GM23338 (cell line): ENCODE measurements around the gene RHEX. TPM values are rescaled to one million over a fixed set of nuclear protein-coding genes. Genes with fewer than 3 reads are reported as not detected.
A peak's percentile ranks its signal among the peaks of the same experiment; 100 is the strongest.

Experiments
- ATAC-seq: fragments of 200-7000 bp; cut with Tn5 transposase; 3 replicates; pipeline ENCODE4 v1.9.1; 2020
- DNase-seq: peaks from one replicate; pipeline ENCODE4 v3.0.0-alpha.2; 2015; ENCODE audit warnings: low spot score
- H2AFZ ChIP-seq: fragments of 200-600 bp; sonication (generic); 2 replicates; pipeline ENCODE4 v1.8.0; 2016; ENCODE audit warnings: antibody characterized with exemption, mild to moderate bottlenecking, moderate library complexity
- H3F3A ChIP-seq: fragments of 200-600 bp; sonication (generic); replicated peaks from 2 replicates; pipeline ENCODE4 v1.8.0; 2017; ENCODE audit warnings: antibody characterized with exemption, mixed run types, low read depth
- H3K27ac ChIP-seq: fragments of 200-600 bp; sonication (generic); 2 replicates; pipeline ENCODE4 v1.6.1; 2016; ENCODE audit warnings: low read depth
- H3K27me3 ChIP-seq: fragments of 200-600 bp; sonication (generic); 2 replicates; pipeline ENCODE4 v1.8.0; 2016; ENCODE audit warnings: mild to moderate bottlenecking, mixed run types, moderate library complexity; ENCODE audit not compliant: insufficient read depth
- H3K36me3 ChIP-seq: fragments of 200-600 bp; sonication (generic); 2 replicates; pipeline ENCODE4 v1.8.0; 2016; ENCODE audit warnings: mild to moderate bottlenecking; ENCODE audit not compliant: insufficient read depth
- H3K4me1 ChIP-seq: fragments of 200-600 bp; sonication (generic); 2 replicates; pipeline ENCODE4 v1.8.0; 2016; ENCODE audit warnings: mild to moderate bottlenecking, moderate library complexity; ENCODE audit not compliant: insufficient read depth
- H3K4me2 ChIP-seq: fragments of 200-600 bp; sonication (generic); 2 replicates; pipeline ENCODE4 v1.7.1; 2017; ENCODE audit warnings: mixed run types
- H3K4me3 ChIP-seq: fragments of 200-600 bp; sonication (generic); 2 replicates; pipeline ENCODE4 v1.6.1; 2016; ENCODE audit warnings: mixed run types
- H3K79me2 ChIP-seq: fragments of 200-600 bp; sonication (generic); replicated peaks from 2 replicates; pipeline ENCODE4 v1.8.0; 2017; ENCODE audit warnings: mild to moderate bottlenecking; ENCODE audit not compliant: insufficient read depth
- H3K9me2 ChIP-seq: fragments of 200-600 bp; sonication (generic); 2 replicates; pipeline ENCODE4 v1.8.0; 2017; ENCODE audit not compliant: insufficient read depth
- H4K20me1 ChIP-seq: fragments of 200-600 bp; sonication (generic); replicated peaks from 2 replicates; pipeline ENCODE4 v1.8.0; 2017; ENCODE audit warnings: mild to moderate bottlenecking; ENCODE audit not compliant: insufficient read depth
- H3K27ac Mint-ChIP-seq: 2 replicates; pipeline ENCODE4 v1.8.0; 2020; ENCODE audit warnings: inconsistent platforms, mild to moderate bottlenecking, moderate library complexity, mixed read lengths
- H3K27me3 Mint-ChIP-seq: 3 replicates; pipeline ENCODE4 v1.8.0; 2022; ENCODE audit warnings: low read depth, mild to moderate bottlenecking, moderate library complexity, mixed read lengths, inconsistent platforms; ENCODE audit not compliant: insufficient read depth, poor library complexity
- H3K36me3 Mint-ChIP-seq: 3 replicates; pipeline ENCODE4 v1.8.0; 2021; ENCODE audit warnings: low read depth, mild to moderate bottlenecking, inconsistent platforms, moderate library complexity, mixed read lengths
- H3K4me1 Mint-ChIP-seq: 3 replicates; pipeline ENCODE4 v1.8.0; 2020; ENCODE audit warnings: mild to moderate bottlenecking, inconsistent platforms, mixed read lengths
- H3K4me3 Mint-ChIP-seq: 3 replicates; pipeline ENCODE4 v1.8.0; 2021; ENCODE audit warnings: moderate library complexity, mild to moderate bottlenecking, inconsistent platforms, mixed read lengths
- H3K9me3 Mint-ChIP-seq: 3 replicates; pipeline ENCODE4 v1.8.0; 2020; ENCODE audit warnings: moderate library complexity, mild to moderate bottlenecking, inconsistent platforms, mixed read lengths
- REST ChIP-seq: IDR thresholded peaks from one replicate; pipeline ENCODE4 v1.6.1; 2018; ENCODE audit warnings: antibody characterized with exemption; ENCODE audit not compliant: unreplicated experiment
- polyA plus RNA-seq: library from polyadenylated mRNA; unstranded; fragments of >200 nt; fragmentation: Nextera tagmentation; extraction: Ambion mirVana; gene quantifications from 2 replicates; pipeline ENCODE4 v1.2.1, GENCODE V29; 2016
- total RNA-seq: library from RNA; depleted of rRNA; stranded (reverse); fragments of >200 nt; shearing (Covaris generic); gene quantifications from 2 replicates; pipeline ENCODE4 v1.2.3, GENCODE V29; 2014
- TF ChIP-seq, protein P1 (sequence below), 2 experiments: fragments of 200-600 bp in 1 of 2; sonication (generic) in 1 of 2; conservative IDR thresholded peaks; 2 replicates each; pipeline versions ENCODE4 v1.5.1 to v1.6.1; 2016 to 2017; ENCODE audit warnings: antibody characterized with exemption in 2 of 2, low read depth in 2 of 2, mild to moderate bottlenecking in 2 of 2, moderate library complexity in 1 of 2
- TF ChIP-seq, protein P2 (sequence below): fragments of 250-450 bp; sonication (Bioruptor Pico); IDR thresholded peaks from 2 replicates; pipeline ENCODE4 v1.5.0; 2020; ENCODE audit warnings: mild to moderate bottlenecking, moderate library complexity

RHEX gene
- total and polyA plus RNA-seq, 2 experiments from 2014 or later, result not detected

- H3K4me1 ChIP-seq, result no peaks in the 10 kb centered on the region
- Mint-ChIP-seq H3K27ac (no peak overlapping the region), H3K27me3 (peaks cover 5% of the 10 kb centered on the region), H3K9me3 (no peaks in the 10 kb centered on the region), H3K4me1 (no peaks in the 10 kb centered on the region), H3K36me3 (no peaks in the 10 kb centered on the region), H3K4me3 (no peak overlapping the region)
- 0 out of 2 replicates have a peak overlapping the region, but pooled peaks have one; percentile 43 for H2AFZ ChIP-seq
- DNase-seq (no peak), ATAC-seq (no peak)
- H3F3A ChIP-seq, result no peaks in the 10 kb centered on the region
- H3K4me3 ChIP-seq, result no peak overlapping the region
- no peaks in the 10 kb centered on the region for H3K27me3 ChIP-seq
- no peaks in the 10 kb centered on the region for H3K36me3 ChIP-seq
- no peaks in the 10 kb centered on the region for H4K20me1 ChIP-seq
- no peak overlapping the region for H3K4me2 ChIP-seq
- no peaks in the 10 kb centered on the region for H3K9me2 ChIP-seq
- no peak overlapping the region for H3K27ac ChIP-seq
- no peak for TF ChIP-seq REST
- no peaks in the 10 kb centered on the region for H3K79me2 ChIP-seq
Measured at GRCh38 chr1:206105464-206105995, 52.6 kb downstream of the RHEX start.

- DNase-seq (peak; percentile 87), ATAC-seq (peak; percentile 97)
- Histone ChIP-seq H4K20me1 (no peaks in the 10 kb centered on the region), H3K36me3 (no peaks in the 10 kb centered on the region), H3K9me2 (no peaks in the 10 kb centered on the region), H2AFZ (no peak overlapping the region), H3K4me3 (no peak overlapping the region), H3K79me2 (no peaks in the 10 kb centered on the region), H3K4me2 (no peak overlapping the region), H3K27me3 (no peaks in the 10 kb centered on the region), H3K4me1 (no peaks in the 10 kb centered on the region), H3K27ac (no peak overlapping the region), H3F3A (no peaks in the 10 kb centered on the region)
- Mint-ChIP-seq H3K27ac (no peak overlapping the region), H3K27me3 (peaks cover 5% of the 10 kb centered on the region), H3K4me3 (no peak overlapping the region), H3K4me1 (no peaks in the 10 kb centered on the region), H3K9me3 (no peaks in the 10 kb centered on the region), H3K36me3 (no peaks in the 10 kb centered on the region)
- TF ChIP-seq REST, result no peak
- TF ChIP-seq, protein P1, sequence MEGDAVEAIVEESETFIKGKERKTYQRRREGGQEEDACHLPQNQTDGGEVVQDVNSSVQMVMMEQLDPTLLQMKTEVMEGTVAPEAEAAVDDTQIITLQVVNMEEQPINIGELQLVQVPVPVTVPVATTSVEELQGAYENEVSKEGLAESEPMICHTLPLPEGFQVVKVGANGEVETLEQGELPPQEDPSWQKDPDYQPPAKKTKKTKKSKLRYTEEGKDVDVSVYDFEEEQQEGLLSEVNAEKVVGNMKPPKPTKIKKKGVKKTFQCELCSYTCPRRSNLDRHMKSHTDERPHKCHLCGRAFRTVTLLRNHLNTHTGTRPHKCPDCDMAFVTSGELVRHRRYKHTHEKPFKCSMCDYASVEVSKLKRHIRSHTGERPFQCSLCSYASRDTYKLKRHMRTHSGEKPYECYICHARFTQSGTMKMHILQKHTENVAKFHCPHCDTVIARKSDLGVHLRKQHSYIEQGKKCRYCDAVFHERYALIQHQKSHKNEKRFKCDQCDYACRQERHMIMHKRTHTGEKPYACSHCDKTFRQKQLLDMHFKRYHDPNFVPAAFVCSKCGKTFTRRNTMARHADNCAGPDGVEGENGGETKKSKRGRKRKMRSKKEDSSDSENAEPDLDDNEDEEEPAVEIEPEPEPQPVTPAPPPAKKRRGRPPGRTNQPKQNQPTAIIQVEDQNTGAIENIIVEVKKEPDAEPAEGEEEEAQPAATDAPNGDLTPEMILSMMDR (conservative IDR thresholded peaks at IDR 0.05; ENCODE audit: low read depth in 2 of 2), result peak; percentile 82 to 96
- TF ChIP-seq, protein P2, sequence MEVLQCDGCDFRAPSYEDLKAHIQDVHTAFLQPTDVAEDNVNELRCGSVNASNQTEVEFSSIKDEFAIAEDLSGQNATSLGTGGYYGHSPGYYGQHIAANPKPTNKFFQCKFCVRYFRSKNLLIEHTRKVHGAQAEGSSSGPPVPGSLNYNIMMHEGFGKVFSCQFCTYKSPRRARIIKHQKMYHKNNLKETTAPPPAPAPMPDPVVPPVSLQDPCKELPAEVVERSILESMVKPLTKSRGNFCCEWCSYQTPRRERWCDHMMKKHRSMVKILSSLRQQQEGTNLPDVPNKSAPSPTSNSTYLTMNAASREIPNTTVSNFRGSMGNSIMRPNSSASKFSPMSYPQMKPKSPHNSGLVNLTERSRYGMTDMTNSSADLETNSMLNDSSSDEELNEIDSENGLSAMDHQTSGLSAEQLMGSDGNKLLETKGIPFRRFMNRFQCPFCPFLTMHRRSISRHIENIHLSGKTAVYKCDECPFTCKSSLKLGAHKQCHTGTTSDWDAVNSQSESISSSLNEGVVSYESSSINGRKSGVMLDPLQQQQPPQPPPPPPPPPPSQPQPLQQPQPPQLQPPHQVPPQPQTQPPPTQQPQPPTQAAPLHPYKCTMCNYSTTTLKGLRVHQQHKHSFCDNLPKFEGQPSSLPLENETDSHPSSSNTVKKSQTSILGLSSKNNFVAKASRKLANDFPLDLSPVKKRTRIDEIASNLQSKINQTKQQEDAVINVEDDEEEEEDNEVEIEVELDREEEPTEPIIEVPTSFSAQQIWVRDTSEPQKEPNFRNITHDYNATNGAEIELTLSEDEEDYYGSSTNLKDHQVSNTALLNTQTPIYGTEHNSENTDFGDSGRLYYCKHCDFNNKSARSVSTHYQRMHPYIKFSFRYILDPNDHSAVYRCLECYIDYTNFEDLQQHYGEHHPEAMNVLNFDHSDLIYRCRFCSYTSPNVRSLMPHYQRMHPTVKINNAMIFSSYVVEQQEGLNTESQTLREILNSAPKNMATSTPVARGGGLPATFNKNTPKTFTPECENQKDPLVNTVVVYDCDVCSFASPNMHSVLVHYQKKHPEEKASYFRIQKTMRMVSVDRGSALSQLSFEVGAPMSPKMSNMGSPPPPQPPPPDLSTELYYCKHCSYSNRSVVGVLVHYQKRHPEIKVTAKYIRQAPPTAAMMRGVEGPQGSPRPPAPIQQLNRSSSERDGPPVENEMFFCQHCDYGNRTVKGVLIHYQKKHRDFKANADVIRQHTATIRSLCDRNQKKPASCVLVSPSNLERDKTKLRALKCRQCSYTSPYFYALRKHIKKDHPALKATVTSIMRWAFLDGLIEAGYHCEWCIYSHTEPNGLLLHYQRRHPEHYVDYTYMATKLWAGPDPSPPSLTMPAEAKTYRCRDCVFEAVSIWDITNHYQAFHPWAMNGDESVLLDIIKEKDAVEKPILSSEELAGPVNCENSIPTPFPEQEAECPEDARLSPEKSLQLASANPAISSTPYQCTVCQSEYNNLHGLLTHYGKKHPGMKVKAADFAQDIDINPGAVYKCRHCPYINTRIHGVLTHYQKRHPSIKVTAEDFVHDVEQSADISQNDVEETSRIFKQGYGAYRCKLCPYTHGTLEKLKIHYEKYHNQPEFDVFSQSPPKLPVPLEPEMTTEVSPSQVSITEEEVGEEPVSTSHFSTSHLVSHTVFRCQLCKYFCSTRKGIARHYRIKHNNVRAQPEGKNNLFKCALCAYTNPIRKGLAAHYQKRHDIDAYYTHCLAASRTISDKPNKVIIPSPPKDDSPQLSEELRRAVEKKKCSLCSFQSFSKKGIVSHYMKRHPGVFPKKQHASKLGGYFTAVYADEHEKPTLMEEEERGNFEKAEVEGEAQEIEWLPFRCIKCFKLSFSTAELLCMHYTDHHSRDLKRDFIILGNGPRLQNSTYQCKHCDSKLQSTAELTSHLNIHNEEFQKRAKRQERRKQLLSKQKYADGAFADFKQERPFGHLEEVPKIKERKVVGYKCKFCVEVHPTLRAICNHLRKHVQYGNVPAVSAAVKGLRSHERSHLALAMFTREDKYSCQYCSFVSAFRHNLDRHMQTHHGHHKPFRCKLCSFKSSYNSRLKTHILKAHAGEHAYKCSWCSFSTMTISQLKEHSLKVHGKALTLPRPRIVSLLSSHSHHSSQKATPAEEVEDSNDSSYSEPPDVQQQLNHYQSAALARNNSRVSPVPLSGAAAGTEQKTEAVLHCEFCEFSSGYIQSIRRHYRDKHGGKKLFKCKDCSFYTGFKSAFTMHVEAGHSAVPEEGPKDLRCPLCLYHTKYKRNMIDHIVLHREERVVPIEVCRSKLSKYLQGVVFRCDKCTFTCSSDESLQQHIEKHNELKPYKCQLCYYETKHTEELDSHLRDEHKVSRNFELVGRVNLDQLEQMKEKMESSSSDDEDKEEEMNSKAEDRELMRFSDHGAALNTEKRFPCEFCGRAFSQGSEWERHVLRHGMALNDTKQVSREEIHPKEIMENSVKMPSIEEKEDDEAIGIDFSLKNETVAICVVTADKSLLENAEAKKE (CRISPR knock-in tag), result no peak
Measured at GRCh38 chr1:206106328-206107167, 53.6 kb downstream of the RHEX start.
